Measurements from ENCODE around the gene SPTLC2.

Gene SPTLC2

DNA sequence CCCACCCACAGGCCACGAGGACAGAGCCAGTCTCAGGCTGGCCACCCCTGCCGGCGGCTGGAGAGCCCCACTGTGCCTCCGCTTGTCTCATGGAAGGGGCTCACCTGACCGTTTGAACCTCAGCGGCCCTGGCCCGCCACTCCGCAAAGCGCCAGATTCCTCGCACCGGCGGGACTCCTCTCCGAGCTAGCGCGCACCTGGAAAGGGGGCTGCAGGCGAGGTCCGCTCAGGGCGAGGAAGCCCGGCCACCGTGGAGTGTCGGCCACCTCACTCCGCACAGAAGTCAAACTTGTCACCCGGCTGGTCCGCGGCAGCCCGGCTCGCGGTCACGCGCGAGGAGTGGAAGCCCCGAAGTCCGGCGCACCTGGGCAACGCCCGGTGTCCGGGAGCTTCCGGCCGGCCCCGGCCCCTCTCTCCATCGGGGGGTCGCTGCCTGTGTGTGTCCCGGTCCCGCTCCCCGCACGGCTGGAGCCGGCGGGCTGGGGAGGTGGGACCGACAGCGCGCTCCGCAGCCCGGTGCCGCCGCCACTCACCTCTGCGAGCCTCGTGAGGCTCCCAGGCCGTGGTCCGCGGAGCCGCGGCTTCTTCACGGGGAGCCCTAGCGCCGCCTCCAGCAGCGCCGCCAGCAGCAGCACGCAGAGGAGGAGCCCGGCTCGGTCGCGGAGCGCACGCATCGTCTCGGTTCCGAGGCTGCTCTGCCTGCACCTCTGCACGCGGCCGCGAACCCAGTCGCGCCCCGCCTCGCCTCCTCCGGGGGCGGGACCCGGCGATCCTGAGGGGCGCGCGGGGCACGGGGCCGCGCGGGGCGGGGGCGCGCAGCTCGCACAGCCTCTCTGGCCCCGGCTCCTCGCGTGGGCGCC is 118.1 kb downstream of the SPTLC2 start, which contains the start of gene ISM2:
Gene ISM2 (minus strand): TSS at position 697 of the 860 bp plus-strand sequence. CDS start 23 bp downstream, at position 674.
- TF ChIP-seq, protein P1, sequence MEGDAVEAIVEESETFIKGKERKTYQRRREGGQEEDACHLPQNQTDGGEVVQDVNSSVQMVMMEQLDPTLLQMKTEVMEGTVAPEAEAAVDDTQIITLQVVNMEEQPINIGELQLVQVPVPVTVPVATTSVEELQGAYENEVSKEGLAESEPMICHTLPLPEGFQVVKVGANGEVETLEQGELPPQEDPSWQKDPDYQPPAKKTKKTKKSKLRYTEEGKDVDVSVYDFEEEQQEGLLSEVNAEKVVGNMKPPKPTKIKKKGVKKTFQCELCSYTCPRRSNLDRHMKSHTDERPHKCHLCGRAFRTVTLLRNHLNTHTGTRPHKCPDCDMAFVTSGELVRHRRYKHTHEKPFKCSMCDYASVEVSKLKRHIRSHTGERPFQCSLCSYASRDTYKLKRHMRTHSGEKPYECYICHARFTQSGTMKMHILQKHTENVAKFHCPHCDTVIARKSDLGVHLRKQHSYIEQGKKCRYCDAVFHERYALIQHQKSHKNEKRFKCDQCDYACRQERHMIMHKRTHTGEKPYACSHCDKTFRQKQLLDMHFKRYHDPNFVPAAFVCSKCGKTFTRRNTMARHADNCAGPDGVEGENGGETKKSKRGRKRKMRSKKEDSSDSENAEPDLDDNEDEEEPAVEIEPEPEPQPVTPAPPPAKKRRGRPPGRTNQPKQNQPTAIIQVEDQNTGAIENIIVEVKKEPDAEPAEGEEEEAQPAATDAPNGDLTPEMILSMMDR (conservative IDR thresholded peaks at IDR 0.05; ENCODE audit: low read depth, low read length), result no peak
- DNase-seq (ENCODE audit: low read depth), result no peak

DNA sequence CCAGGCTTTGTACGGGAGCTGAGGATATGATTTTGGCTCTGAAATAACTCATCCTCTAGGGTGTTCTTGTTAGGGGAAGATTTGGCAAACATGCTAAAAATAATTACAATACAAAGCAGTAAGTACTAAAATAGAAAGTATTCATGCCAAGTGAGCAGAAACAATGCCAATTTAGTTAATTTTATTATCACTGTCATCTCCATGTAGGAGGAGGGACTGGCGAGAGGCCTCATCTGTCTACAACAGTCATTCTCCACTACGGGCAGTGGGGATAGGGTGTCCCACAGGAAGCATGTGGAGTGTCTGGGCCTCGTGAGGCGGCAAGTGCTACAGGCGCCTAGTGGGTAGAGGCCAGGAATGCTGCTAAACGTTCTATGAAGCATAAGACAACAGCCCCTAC is 121.1 kb downstream of the SPTLC2 start:
- DNase-seq (ENCODE audit: low read depth), result no peak
- H3K4me3 ChIP-seq (ENCODE audit: low read length), result no peak overlapping the region
- TF ChIP-seq, protein P1 (conservative IDR thresholded peaks at IDR 0.05; ENCODE audit: low read depth, low read length), result no peak

More for the DNA sequence above, 118.1 kb downstream of the SPTLC2 start, which contains the start of gene ISM2:
- H3K4me3 ChIP-seq (ENCODE audit: low read length), result peak within 1 kb of the TSS; percentile 34

DNA sequence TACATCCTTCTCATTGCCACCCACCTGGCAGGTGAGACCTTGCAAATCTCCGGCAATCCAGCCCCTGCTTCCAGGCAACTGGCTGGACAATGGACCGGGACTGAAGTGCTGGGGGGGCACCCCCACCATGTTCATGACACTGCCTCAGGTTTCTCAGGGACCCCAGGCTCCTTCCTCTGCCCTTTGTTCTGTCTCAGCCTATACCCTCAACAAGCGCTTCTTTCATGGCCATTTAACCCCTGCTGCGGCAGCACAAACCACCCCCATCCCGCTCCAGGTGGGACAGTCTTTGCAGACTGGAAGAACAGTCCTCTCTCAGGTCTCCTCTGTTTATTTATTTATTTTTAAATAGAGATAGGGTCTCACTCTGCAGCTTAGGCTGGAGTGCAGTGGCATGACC is 125.4 kb downstream of the SPTLC2 start:
- no peak overlapping the region for H3K4me3 ChIP-seq (ENCODE audit: low read length)
- DNase-seq (ENCODE audit: low read depth), result no peak
- TF ChIP-seq, protein P1 (conservative IDR thresholded peaks at IDR 0.05; ENCODE audit: low read depth, low read length), result no peak

DNA sequence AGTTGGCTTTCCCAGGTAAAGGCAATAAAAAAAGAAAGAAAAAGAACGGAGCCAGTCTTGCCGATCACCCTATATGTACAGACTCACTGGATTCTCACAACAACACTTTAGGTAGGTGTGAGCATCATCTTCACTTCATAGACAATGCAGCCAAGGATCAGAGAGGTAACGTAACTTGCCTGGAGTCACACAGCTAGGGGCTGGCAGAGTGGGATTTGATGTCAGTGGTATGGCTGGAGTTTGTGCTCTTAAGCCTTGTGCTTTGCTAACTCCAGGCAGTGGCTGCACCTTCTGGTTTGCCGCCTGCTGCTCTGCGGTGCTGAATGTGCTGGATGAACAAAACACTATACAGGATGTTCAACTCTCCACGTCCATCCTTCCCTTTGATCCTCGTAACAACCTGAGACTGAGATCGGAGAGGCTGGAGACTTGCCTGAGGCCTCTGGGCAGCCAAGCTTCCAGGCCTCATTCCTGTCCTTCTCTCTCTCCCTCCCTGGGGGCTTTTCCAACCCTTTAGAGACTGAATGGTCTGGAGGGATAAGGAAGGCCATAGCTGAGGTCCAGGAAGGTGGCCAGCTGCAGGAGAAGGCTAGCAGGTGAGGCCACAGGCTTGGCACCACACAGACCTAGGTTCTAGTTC is 126.0 kb downstream of the SPTLC2 start:
- no peak for DNase-seq (ENCODE audit: low read depth)
- TF ChIP-seq, protein P1 (conservative IDR thresholded peaks at IDR 0.05; ENCODE audit: low read depth, low read length), result no peak
- H3K4me3 ChIP-seq (ENCODE audit: low read length), result no peak overlapping the region

DNA sequence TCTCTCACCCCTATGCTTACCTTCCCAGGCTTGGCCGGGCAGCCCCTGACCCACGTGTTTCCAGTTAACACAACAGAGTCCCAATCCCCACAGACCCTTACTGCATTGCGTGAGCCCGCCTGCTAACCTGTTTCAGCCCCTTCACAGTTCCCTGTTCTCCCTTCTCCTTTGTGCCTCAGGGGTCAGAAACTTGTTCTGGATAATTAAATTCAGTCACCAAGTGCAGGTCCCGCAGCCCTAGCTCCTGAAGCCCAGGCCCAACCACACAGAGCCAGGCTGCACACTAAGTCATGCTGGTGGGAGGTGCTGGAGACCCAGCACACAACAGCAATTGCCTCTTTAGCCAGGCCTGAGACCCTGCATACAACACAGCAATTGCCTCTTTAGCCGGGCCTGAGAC is 127.4 kb downstream of the SPTLC2 start:
- H3K4me3 ChIP-seq (ENCODE audit: low read length), result no peak overlapping the region
- no peak for DNase-seq (ENCODE audit: low read depth)
- TF ChIP-seq, protein P1 (conservative IDR thresholded peaks at IDR 0.05; ENCODE audit: low read depth, low read length), result no peak

DNA sequence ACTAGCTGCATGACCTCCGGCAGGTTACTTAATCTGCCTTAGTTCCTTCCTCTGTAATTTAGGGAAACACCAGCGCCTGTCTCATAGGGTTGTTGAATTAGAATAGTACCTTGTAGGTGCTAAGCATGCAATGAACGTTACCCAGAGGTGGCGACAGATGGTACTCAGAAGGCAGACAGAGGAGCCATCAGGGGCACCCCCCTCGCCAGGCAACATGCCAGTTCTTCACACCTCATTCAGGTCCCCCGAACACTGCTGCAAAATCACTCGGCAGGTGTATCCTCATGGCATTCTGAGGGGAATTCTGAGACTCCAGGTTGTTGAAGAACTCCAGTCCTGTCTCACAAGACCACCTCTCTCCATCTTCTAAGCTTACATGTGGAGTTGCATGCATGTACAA is 127.9 kb downstream of the SPTLC2 start:
- TF ChIP-seq, protein P1 (conservative IDR thresholded peaks at IDR 0.05; ENCODE audit: low read depth, low read length), result no peak
- DNase-seq (ENCODE audit: low read depth), result no peak

More for the DNA sequence above, 127.9 kb downstream of the SPTLC2 start:
- no peak overlapping the region for H3K4me3 ChIP-seq (ENCODE audit: low read length)
